HG03064 (cell line): ENCODE measurements around the gene FAM200B.

Experiments used
- ATAC-seq: cut with Tn5 transposase; IDR thresholded peaks from one replicate; pipeline ENCODE4 v1.9.1; 2021; ENCODE audit warnings: low read depth; ENCODE audit not compliant: unreplicated experiment

FAM200B gene

DNA sequence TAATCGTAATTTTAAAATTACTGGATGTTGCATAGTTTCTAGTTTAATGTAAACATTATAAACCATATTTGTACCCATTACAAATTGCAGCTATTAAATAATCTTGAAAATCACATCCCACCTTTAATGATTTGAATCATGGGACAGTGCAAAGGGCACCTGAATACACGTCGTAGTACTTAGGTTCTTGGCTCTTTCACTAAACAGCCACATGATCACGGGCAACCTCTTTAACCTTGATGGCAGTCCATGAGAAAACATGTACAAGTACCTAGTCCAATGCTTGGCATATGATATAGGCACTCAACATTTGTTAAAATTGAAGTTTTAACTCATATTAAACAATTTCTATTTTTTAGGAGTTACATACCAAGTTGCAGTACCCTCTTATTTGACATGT is 14.6 kb upstream of the FAM200B start:
- ATAC-seq: no peak

DNA sequence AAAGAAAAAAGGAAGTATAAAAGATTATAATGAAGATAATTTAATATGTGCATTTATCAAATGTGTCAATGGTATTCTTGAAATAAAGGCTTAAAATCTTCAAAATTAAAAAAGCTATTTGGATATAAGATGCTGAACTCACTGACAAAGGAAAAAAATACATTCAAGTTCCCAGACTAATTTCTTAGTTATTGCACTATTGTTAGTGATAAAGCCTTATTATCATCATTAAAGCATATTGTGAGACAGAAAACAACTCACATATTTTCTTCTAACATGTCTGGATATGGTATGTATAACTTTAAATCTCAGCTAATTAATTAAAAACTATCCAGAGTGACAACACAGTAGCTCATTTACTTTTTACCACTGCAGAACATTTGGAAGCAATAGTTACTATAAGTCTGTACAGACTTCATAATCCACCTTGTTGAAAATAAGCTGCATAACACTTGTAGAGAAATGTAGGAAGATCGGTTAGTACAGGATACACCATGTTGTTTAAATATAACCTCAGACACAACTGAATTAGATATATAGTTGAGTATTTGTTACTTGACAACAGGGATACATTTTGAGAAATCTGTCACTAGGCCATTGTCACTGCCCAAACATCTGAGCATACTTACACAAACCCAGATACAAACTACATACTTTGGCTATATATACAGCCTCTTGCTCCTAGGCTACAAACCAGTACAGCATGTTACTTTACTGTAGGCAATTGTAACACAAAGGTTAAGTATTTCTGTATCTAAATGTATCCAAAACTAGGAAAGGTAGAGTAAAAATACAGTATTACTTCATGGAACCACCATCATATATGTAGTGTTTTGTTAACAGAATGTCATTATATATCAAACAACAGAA is 12.8 kb upstream of the FAM200B start:
- no peak for ATAC-seq

- no peak for ATAC-seq
Observed at GRCh38 chr4:15670576-15670975, 11.1 kb upstream of the FAM200B start.

DNA sequence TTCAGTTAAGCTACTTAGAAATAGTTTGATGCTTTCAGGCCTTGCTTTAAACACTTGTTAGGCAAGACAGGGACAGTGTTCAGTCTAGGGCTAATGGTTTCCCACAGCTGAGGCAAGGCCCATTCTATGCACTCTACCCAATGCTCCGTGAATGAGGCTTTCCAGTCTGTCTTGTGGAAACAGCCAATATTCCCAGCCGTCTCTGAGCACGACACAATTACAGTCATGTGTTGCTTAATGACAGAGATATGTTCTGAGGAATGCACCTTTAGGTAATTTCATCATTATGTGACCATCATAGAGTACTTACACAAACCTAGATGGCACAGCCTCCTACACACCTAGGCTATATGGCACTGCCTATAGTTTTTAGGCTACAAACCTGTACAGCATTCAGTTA is 9.5 kb upstream of the FAM200B start:
- ATAC-seq: no peak

- no peak for ATAC-seq
Observed at GRCh38 chr4:15673337-15673736, 8.3 kb upstream of the FAM200B start.

- ATAC-seq: no peak
Observed at GRCh38 chr4:15674046-15674445, 7.6 kb upstream of the FAM200B start.

- no peak for ATAC-seq
Observed at GRCh38 chr4:15674926-15675325, 6.7 kb upstream of the FAM200B start.

DNA sequence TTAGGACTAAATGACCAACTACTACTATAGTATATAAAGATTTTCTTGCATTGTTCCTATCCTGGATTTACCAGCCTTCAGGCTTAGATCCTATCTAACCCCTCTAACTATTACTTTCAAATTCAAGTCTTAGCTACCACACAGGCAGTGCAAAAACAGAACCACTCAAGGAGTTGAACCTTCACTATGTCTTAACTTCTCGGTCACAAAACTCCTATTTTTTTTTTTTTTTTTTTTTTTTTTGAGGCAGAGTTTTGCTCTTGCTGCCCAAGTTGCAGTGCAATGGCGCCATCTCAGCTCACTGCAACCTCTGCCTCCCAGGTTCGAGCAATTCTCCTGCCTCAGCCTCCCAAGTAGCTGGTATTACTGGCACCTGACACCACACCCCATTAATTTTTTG is 6.3 kb upstream of the FAM200B start:
- ATAC-seq: no peak

DNA sequence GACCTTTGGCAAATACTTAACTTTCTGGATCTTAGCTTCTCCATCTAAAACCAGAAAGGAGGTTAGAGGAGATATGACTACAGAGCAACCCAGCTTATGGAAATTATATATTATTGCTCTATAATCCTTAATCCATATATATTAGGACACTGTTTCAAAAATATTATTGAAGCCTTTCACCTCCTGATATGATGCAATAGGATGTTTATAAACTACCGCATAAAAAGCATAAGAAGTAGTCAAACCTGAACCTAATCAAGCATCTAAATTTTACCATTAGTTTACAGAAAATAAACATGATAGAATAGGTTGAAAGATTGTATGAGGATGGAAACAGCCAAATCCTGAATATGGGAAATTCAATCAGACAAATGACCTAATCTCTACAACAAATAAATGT is 5.6 kb upstream of the FAM200B start:
- no peak for ATAC-seq

DNA sequence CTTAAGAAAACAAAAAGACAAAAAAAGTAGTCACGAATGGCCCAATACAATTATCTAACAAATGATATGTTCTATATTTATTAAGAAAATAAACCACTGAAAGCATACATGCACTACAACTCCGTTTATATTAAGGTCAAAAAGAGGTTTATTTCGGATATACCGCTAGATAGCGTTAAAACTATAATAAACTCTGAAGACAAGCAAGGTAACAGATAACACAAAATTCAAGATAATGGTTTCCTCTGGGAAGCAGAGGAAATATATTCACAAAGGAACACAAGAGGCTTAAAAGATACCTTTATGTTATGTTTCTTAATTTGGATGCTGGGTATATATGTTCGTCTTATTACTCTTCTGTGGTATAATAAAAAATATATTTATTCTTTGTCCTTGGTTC is 4.7 kb upstream of the FAM200B start:
- no peak for ATAC-seq

DNA sequence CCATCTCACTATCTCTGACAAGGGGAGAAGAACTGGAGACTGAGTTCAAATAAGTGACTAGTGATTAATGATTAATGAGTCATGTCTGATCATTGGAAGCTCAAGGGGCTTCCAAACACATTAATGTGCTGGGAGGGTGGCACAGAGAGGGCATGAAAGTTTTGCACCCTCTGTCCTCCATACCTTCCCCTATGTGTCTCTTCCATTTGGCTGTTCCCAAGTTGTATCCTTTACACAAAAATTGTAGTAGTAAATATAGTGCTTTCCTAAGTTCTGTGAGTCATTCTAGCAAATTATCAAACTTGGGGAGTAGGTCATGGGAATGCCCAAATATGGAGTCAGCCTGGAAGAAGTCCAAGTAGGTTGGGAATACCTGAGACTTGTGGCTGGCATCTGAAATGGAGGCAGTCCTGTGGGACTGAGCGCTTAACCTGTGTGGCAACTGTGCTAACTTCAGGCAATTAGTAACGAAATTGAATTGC is 4.1 kb upstream of the FAM200B start:
- no peak for ATAC-seq

GRCh38 chr4:15681067-15681371 is 608 bp upstream of the FAM200B start:
- no peak for ATAC-seq

GRCh38 chr4:15682242-15683142 is 865 bp downstream of the FAM200B start:
- ATAC-seq: no peak

GRCh38 chr4:15683143-15683495 is 1.5 kb downstream of the FAM200B start:
- ATAC-seq: no peak

GRCh38 chr4:15684498-15684897 is 2.9 kb downstream of the FAM200B start:
- ATAC-seq: no peak

DNA sequence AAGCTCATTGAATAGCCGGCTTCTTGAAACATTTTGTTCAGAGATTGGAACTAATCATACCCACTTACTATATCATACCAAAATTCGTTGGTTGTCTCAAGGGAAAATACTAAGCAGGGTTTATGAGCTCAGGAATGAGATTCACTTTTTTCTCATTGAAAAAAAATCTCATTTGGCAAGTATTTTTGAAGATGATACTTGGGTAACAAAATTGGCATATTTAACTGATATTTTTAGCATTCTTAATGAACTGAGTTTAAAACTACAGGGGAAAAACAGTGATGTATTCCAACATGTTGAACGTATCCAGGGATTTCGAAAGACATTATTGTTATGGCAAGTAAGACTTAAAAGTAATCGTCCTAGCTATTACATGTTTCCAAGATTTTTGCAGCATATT is 6.4 kb downstream of the FAM200B start:
- ATAC-seq: no peak

DNA sequence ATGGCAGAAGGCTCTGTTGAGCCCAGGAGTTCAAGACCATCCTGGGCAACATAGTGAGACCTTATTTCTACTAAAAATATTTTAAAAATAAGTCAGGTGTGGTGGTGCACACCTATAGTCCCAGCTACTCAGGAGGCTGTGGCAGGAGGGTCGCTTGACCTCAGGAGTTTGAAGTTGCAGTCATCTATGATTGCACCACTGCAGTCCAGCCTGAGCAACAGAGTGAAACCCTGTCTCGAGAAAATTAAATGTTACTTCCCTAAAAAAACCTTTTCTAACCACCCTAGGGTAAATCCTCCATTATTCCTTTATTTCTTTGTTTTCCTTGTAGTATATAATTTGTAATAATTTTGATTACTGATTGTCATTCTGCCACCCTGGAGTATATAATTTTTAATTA is 7.9 kb downstream of the FAM200B start:
- no peak for ATAC-seq

DNA sequence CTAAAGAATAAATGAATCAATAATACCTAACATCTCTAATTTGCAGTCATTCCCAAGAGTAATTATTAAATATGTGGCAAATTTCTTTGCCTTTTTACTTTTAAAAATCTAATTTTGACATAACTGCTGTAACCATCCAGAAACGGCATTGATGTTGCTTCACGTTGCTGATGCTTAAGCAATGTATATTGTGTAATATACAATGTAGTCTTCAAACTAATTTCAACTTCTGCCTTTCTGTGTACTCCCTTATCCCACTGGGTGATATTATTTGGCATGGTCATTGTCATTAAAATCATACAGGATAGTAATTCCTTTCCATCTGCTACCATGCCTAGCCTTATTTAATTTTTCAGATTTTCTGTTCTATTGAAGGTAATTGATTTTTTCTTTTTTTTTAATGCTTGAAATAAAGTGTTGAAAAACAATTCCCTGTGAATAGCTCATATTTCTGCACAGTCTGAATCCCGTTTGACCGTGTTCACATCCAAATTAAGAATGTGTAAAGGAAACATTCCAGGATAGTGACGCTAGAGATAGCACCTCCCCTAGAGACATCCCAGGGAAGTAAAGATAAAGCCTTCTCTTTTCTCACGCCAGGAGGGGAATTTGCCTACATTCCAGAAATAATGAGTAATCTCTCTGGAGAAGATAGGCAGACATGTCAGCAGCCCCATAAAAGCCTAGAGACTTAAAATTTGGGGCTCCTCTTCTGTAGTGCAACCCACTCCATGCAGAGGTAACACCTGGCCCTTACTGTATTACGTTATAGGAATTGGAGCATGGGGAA is 8.6 kb downstream of the FAM200B start:
- ATAC-seq: no peak

- no peak for ATAC-seq
Observed at GRCh38 chr4:15691346-15692135, 9.9 kb downstream of the FAM200B start.

DNA sequence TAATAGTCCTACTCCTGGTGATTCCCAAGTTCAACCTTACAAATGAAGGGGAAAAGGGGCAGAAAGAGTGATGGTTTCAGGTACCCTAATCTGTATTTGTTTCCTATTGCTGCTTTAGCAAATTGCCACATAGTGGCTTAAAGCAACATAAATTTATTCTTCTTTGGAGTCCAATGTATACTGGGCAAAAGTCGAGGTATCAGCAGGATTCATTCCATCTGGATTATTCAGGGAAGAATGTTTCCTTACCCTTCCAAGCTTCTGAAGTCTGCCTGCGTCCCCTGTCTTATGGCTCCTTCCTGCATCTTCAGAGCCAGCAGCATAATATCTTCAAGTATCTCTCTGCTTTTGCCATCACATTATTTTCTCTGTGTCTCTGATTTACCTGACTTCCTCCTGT is 11.0 kb downstream of the FAM200B start:
- ATAC-seq: no peak
